Keratinocyte (primary cell): Measurements from ENCODE around the gene SCRN1.

ENCODE experiments used
- EZH2 ChIP-seq: IDR thresholded peaks from one replicate; pipeline ENCODE4 v1.6.1; 2012; ENCODE audit warnings: inconsistent platforms, mild to moderate bottlenecking, low read length, moderate library complexity
- TF ChIP-seq, protein P1 (sequence below), 3 experiments: IDR thresholded peaks in 1 of 3; conservative IDR thresholded peaks in 1 of 3; optimal IDR thresholded peaks in 1 of 3; 2 replicates in 2 of 3; 3 replicates in 1 of 3; pipeline versions ENCODE3 to v1.5.1; 2011; ENCODE audit warnings: low read length in 3 of 3, mild to moderate bottlenecking in 3 of 3, moderate library complexity in 2 of 3, control low read depth in 1 of 3, inconsistent platforms in 1 of 3; ENCODE audit not compliant: insufficient read depth in 2 of 3; ENCODE audit errors: extremely low read depth in 1 of 3

- TF ChIP-seq, protein P1, sequence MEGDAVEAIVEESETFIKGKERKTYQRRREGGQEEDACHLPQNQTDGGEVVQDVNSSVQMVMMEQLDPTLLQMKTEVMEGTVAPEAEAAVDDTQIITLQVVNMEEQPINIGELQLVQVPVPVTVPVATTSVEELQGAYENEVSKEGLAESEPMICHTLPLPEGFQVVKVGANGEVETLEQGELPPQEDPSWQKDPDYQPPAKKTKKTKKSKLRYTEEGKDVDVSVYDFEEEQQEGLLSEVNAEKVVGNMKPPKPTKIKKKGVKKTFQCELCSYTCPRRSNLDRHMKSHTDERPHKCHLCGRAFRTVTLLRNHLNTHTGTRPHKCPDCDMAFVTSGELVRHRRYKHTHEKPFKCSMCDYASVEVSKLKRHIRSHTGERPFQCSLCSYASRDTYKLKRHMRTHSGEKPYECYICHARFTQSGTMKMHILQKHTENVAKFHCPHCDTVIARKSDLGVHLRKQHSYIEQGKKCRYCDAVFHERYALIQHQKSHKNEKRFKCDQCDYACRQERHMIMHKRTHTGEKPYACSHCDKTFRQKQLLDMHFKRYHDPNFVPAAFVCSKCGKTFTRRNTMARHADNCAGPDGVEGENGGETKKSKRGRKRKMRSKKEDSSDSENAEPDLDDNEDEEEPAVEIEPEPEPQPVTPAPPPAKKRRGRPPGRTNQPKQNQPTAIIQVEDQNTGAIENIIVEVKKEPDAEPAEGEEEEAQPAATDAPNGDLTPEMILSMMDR (optimal IDR thresholded peaks at IDR 0.05 in 1 of 3, IDR thresholded peaks at IDR 0.05 in 1 of 3, conservative IDR thresholded peaks at IDR 0.05 in 1 of 3; ENCODE audit: extremely low read depth in 1 of 3, insufficient read depth in 2 of 3, low read length in 3 of 3): no peak
- no peak for TF ChIP-seq EZH2
Measured at GRCh38 chr7:29900745-29901144, 88.9 kb downstream of the SCRN1 start.
